Testis (tissue), 3 donors: ENCODE data around the gene DCLRE1A. TPM values are rescaled to one million over a fixed set of nuclear protein-coding genes. Genes with fewer than 3 reads are reported as not detected.
"Not testable (repeated sequence)": the region's sequence is repeated elsewhere in the genome, so short reads cannot be mapped to it uniquely, and the experiment has no call there.

Experiments used
- DNase-seq: peaks from one replicate; pipeline ENCODE4 v3.0.0-alpha.2; 2019
- H3K27ac ChIP-seq, 2 donors: fragments of 200-600 bp; sonication (generic); one replicate each; pipeline ENCODE4 v1.5.1; 2019
- H3K27me3 ChIP-seq: fragments of 200-600 bp; sonication (generic); one replicate; pipeline ENCODE4 v1.5.1; 2019
- H3K36me3 ChIP-seq: fragments of 200-600 bp; sonication (generic); one replicate; pipeline ENCODE4 v1.5.1; 2017; ENCODE audit warnings: low read depth; ENCODE audit errors: missing control alignments
- H3K4me1 ChIP-seq: fragments of 200-600 bp; sonication (generic); one replicate; pipeline ENCODE4 v1.5.1; 2019
- H3K4me3 ChIP-seq, 2 donors: fragments of 200-600 bp; sonication (generic); one replicate each; pipeline ENCODE4 v1.5.1; 2017 to 2019
- H3K9me3 ChIP-seq: fragments of 200-600 bp; sonication (generic); one replicate; pipeline ENCODE4 v1.5.1; 2017
- CTCF ChIP-seq, 3 experiments: fragments of 450-650 bp in 2 of 3; fragments of 200-600 bp in 1 of 3; sonication (generic) in 1 of 3; IDR thresholded peaks; one replicate each; pipeline ENCODE4 v1.5.1; 2016 to 2019; ENCODE audit warnings: antibody characterized with exemption in 3 of 3, mild to moderate bottlenecking in 2 of 3, moderate library complexity in 1 of 3
- POLR2A ChIP-seq: fragments of 450-650 bp; IDR thresholded peaks from one replicate; pipeline ENCODE4 v1.6.1; 2017; ENCODE audit warnings: antibody characterized with exemption, mild to moderate bottlenecking, moderate library complexity
- WGBS, 2 donors: methylation state at CpG; one replicate each; pipeline ENCODE4 v1.1.5; 2018; 5-methylcytosine and 5-hydroxymethylcytosine counted together
- intact Hi-C: fragments of 100-400 bp; cut with DNase I; formaldehyde crosslinking; loops from one replicate; pipeline ENCODE4 v1.15.1; 2023; ENCODE audit warnings: low total_unique reads
- polyA plus RNA-seq: library from polyadenylated mRNA; stranded (reverse); fragments of 350-450 nt; fragmentation: Illumina TruSeq; extraction: RNeasy Lipid Tissue Mini Kit (QIAGEN cat#74804); gene quantifications from one replicate; pipeline ENCODE4 v1.2.3, GENCODE V29; 2014; ENCODE audit warnings: low read depth, low replicate concordance; ENCODE audit not compliant: insufficient read depth
- total RNA-seq, 2 donors: library from RNA; depleted of rRNA; stranded (reverse); fragments of >200 nt; gene quantifications; one replicate each; pipeline ENCODE4 v1.2.3, GENCODE V29; 2016

Gene DCLRE1A
- total and polyA plus RNA-seq, 3 donors from 2014 or later = 7.2 to 9.5 (median 8.9) TPM

GRCh38 chr10:113825791-113826190, 28.1 kb downstream of the DCLRE1A start:
- Histone ChIP-seq H3K27me3 (no peaks in the 10 kb centered on the region), H3K36me3 (no peaks in the 10 kb centered on the region), H3K4me1 (no peaks in the 10 kb centered on the region), H3K27ac (no peak overlapping the region), H3K9me3 (no peaks in the 10 kb centered on the region), H3K4me3 (no peak overlapping the region)
- WGBS, 2 donors = 87 to 91% methylated on average over 2 of the region's 2 CpGs
- TF ChIP-seq CTCF (IDR thresholded peaks at IDR 0.05) = no peak
- no peak for TF ChIP-seq POLR2A
- intact Hi-C loops = no loop called here
- DNase-seq = no peak

GRCh38 chr10:113823389-113823788, 30.5 kb downstream of the DCLRE1A start:
- no peaks in the 10 kb centered on the region for H3K9me3 ChIP-seq
- intact Hi-C loops = no loop called here
- no peaks in the 10 kb centered on the region for H3K27me3 ChIP-seq
- H3K36me3 ChIP-seq = no peaks in the 10 kb centered on the region
- no peak overlapping the region for H3K27ac ChIP-seq
- TF ChIP-seq POLR2A = no peak
- DNase-seq = no peak
- no peaks in the 10 kb centered on the region for H3K4me1 ChIP-seq
- H3K4me3 ChIP-seq = no peak overlapping the region
- WGBS, 2 donors = 33 to 43% methylated on average over 4 of the region's 4 CpGs

GRCh38 chr10:113822174-113822573, 31.7 kb downstream of the DCLRE1A start:
- TF ChIP-seq CTCF (IDR thresholded peaks at IDR 0.05) (no peak), POLR2A (no peak)
- intact Hi-C loops = no loop called here
- 94 to 95% methylated on average over 7 of the region's 7 CpGs for WGBS, 2 donors
- DNase-seq = no peak
- Histone ChIP-seq H3K36me3 (no peaks in the 10 kb centered on the region), H3K4me1 (no peaks in the 10 kb centered on the region), H3K27me3 (no peaks in the 10 kb centered on the region), H3K9me3 (no peaks in the 10 kb centered on the region), H3K27ac (no peak overlapping the region), H3K4me3 (no peak overlapping the region)

GRCh38 chr10:113821306-113821705, 32.6 kb downstream of the DCLRE1A start:
- DNase-seq, H3K4me1 ChIP-seq, H3K27ac ChIP-seq, H3K27me3 ChIP-seq, intact Hi-C loops, H3K4me3 ChIP-seq, H3K9me3 ChIP-seq, H3K36me3 ChIP-seq: not testable (repeated sequence)
- WGBS, 2 donors = 71 to 72% methylated on average over 3 of the region's 3 CpGs

GRCh38 chr10:113820507-113820906, 33.4 kb downstream of the DCLRE1A start:
- Histone ChIP-seq H3K4me3 (no peak overlapping the region), H3K27me3 (no peaks in the 10 kb centered on the region), H3K27ac (no peak overlapping the region), H3K4me1 (no peaks in the 10 kb centered on the region), H3K9me3 (no peaks in the 10 kb centered on the region), H3K36me3 (no peaks in the 10 kb centered on the region)
- no peak for DNase-seq
- 65 to 68% methylated on average over 7 to 8 of the region's 8 CpGs for WGBS, 2 donors
- TF ChIP-seq CTCF (IDR thresholded peaks at IDR 0.05) (no peak), POLR2A (no peak)
- intact Hi-C loops = no loop called here

GRCh38 chr10:113819989-113820388, 33.9 kb downstream of the DCLRE1A start:
- no peak overlapping the region for H3K4me3 ChIP-seq

GRCh38 chr10:113814700-113815099, 39.2 kb downstream of the DCLRE1A start:
- DNase-seq, H3K9me3 ChIP-seq, H3K27ac ChIP-seq, intact Hi-C loops, H3K36me3 ChIP-seq, H3K4me1 ChIP-seq, H3K27me3 ChIP-seq, H3K4me3 ChIP-seq: not testable (repeated sequence)
- 88 to 96% methylated on average over 1 of the region's 1 CpG for WGBS, 2 donors

More at GRCh38 chr10:113819989-113820388, 33.9 kb downstream of the DCLRE1A start:
- intact Hi-C loops = no loop called here
- WGBS, 2 donors = 86 to 95% methylated on average over 4 of the region's 4 CpGs
- Histone ChIP-seq H3K4me1 (no peaks in the 10 kb centered on the region), H3K27me3 (no peaks in the 10 kb centered on the region), H3K36me3 (no peaks in the 10 kb centered on the region), H3K27ac (no peak overlapping the region), H3K9me3 (no peaks in the 10 kb centered on the region)
- DNase-seq = no peak
- TF ChIP-seq POLR2A (no peak), CTCF (IDR thresholded peaks at IDR 0.05) (no peak)
